ENCODE measurements around the gene BCO1.

DNA sequence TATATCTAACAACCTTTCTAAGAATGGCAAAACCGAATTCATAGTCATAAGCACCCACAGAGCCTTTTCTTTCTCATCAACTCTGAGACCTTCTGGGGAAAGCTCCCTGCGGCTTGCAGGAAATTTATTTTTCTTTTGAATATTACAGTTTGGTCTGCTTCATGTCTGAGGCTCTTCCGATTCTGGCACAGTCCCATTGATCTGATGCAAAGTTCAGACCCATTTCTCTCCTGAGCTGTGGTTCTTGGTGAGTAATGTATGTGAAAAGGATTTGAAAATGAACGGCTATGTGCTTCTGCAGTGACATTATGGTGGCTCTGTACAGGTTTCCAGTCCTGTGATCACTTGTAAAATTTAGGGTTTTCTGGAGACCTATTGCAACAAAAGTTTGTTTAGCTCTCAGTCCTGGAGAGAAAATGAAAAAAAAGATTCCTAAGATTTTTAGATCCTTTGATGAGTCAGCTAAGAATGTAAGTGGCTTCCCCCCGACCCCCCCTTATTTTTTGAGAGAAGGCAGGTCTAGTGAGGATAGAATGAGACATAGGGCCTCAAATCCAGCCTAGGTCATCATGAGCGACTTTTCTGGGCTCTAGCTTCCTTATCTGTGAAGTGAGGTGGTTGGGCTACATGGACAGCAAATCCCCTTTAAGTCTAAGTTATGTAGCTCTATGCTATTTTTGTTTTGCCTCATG, 80.9 kb downstream of the BCO1 start:
- TF ChIP-seq, protein P1, sequence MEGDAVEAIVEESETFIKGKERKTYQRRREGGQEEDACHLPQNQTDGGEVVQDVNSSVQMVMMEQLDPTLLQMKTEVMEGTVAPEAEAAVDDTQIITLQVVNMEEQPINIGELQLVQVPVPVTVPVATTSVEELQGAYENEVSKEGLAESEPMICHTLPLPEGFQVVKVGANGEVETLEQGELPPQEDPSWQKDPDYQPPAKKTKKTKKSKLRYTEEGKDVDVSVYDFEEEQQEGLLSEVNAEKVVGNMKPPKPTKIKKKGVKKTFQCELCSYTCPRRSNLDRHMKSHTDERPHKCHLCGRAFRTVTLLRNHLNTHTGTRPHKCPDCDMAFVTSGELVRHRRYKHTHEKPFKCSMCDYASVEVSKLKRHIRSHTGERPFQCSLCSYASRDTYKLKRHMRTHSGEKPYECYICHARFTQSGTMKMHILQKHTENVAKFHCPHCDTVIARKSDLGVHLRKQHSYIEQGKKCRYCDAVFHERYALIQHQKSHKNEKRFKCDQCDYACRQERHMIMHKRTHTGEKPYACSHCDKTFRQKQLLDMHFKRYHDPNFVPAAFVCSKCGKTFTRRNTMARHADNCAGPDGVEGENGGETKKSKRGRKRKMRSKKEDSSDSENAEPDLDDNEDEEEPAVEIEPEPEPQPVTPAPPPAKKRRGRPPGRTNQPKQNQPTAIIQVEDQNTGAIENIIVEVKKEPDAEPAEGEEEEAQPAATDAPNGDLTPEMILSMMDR (IDR thresholded peaks at IDR 0.05) = no peak
- TF ChIP-seq POLR2A (IDR thresholded peaks at IDR 0.05) = no peak

Measured in heart left ventricle (tissue), 13 donors.